GM13976 (cell line): Measurements from ENCODE around the gene OTOGL.

Source experiments
- DNase-seq: peaks from one replicate; pipeline ENCODE4 v3.0.0; 2012; ENCODE audit warnings: low spot score
- in situ Hi-C: fragments of 300-500 bp; cut with MboI; formaldehyde crosslinking; loops from one replicate; pipeline ENCODE4 v1.12.0; 2022; ENCODE audit warnings: low sequenced_read_pairs, mixed read lengths, inconsistent platforms; ENCODE audit not compliant: unreplicated experiment
- TF ChIP-seq, protein P1 (sequence below): IDR thresholded peaks from 2 replicates; pipeline ENCODE4 v1.5.1; 2012; ENCODE audit warnings: borderline replicate concordance, mild to moderate bottlenecking; ENCODE audit not compliant: insufficient read depth; ENCODE audit errors: extremely low read depth, missing control alignments, control extremely low read depth

Gene OTOGL

DNA sequence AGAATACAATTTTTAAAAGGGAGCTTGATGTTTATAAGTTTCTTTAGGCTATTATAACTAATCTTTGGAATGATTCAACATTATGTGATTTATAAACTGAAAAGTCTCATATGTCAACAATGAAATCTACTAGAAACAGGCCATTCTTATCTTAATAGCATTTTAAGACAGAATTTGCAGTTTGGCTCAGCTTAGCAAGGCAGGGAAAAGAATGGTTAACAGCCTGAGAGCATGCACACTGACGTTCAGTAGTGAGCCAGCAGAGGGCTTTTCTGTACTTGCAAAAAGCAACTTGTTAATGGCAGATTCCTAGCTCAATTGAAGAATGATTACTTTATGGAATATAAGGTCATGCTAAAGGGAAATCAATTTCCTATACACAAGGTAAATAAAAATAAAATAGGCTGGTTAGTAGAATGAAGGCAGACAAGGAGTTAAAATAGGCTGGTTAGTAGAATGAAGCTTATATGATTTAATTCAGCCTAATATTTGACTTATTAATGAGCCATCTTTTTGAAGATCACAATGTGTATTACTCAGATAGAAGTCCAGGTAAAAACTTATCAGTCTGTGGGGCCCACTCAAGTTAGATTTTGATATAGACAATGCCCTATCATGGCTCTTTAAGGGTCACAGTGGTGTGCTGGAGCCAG is 95.9 kb downstream of the OTOGL start:
- TF ChIP-seq, protein P1, sequence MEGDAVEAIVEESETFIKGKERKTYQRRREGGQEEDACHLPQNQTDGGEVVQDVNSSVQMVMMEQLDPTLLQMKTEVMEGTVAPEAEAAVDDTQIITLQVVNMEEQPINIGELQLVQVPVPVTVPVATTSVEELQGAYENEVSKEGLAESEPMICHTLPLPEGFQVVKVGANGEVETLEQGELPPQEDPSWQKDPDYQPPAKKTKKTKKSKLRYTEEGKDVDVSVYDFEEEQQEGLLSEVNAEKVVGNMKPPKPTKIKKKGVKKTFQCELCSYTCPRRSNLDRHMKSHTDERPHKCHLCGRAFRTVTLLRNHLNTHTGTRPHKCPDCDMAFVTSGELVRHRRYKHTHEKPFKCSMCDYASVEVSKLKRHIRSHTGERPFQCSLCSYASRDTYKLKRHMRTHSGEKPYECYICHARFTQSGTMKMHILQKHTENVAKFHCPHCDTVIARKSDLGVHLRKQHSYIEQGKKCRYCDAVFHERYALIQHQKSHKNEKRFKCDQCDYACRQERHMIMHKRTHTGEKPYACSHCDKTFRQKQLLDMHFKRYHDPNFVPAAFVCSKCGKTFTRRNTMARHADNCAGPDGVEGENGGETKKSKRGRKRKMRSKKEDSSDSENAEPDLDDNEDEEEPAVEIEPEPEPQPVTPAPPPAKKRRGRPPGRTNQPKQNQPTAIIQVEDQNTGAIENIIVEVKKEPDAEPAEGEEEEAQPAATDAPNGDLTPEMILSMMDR: no peak
- peak; percentile 26 for DNase-seq
- in situ Hi-C loops: loop anchor here (25.0 kb wide), 2 partner anchors 433 to 633 kb away; no protein-coding TSS in a partner anchor

DNA sequence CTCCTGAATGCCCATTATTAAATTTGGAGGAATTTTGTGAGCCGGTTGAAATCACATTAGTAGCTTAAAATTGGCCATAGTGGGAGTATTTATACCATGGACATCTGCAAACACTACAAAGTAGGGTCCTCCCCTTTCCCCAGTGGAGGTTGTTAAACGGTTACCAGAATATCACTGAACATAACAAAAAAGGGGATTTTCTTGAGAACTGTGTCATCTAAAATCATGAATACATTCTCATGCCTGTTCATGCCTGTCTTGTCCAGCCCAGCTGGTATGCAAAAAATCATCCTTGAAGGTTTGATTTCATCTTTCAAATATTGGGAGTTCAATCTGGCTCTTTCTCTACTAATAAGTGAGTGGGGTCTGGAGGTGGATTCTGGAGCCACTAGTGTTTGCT is 96.4 kb downstream of the OTOGL start:
- DNase-seq: no peak
- in situ Hi-C loops: loop anchor here (25.0 kb wide), 2 partner anchors 433 to 633 kb away; no protein-coding TSS in a partner anchor
- TF ChIP-seq, protein P1: no peak

DNA sequence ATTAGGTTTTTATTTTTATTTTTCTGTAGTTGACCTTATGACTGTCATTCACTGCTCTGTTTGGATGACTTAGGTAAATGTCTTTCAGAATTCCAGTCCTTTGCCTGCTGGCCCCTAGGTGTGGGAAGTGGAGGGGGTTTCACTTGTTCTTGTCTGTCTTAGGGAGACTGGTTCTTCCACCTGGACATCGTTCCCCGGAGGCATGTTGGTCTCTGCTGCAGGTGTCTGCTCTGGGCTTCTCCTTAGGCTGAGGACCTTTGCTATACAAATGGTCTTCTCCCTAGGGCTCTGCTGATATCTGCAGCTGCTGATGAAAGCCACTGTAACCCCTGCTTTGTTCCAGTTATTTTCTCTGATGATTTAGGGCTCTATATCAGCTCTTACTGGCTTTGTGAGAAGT is 97.1 kb downstream of the OTOGL start:
- no peak for DNase-seq
- in situ Hi-C loops: loop anchor here (25.0 kb wide), 2 partner anchors 434 to 634 kb away; no protein-coding TSS in a partner anchor
- TF ChIP-seq, protein P1: no peak

GRCh38 chr12:80198782-80199337 is 99.5 kb downstream of the OTOGL start:
- TF ChIP-seq, protein P1: no peak
- no peak for DNase-seq
- in situ Hi-C loops: loop anchor here (25.0 kb wide), 2 partner anchors 437 to 637 kb away; no protein-coding TSS in a partner anchor

- in situ Hi-C loops: loop anchor here (25.0 kb wide), 2 partner anchors 438 to 638 kb away; no protein-coding TSS in a partner anchor
- DNase-seq: no peak
- TF ChIP-seq, protein P1: no peak
Measured at GRCh38 chr12:80199931-80200330, 100.6 kb downstream of the OTOGL start.

- in situ Hi-C loops: no loop called here
- DNase-seq: no peak
- TF ChIP-seq, protein P1: no peak
Measured at GRCh38 chr12:80200414-80200813, 101.1 kb downstream of the OTOGL start.
